Smooth muscle cell (in vitro differentiated cells): Measurements from ENCODE around the gene AREG. TPM values are rescaled to one million over a fixed set of nuclear protein-coding genes. Genes with fewer than 3 reads are reported as not detected.
"Not testable (repeated sequence)": the region's sequence is repeated elsewhere in the genome, so short reads cannot be mapped to it uniquely, and the experiment has no call there.

ENCODE experiments used
- DNase-seq: peaks from one replicate; lab custom pipeline; 2025; ENCODE audit not compliant: unreplicated experiment; lab: John Stamatoyannopoulos, UW
- H2AFZ ChIP-seq: fragments of 200-600 bp; sonication (generic); 2 replicates; pipeline ENCODE4 v1.6.0; 2016; ENCODE audit warnings: antibody characterized with exemption, low read depth, mild to moderate bottlenecking
- H3F3A ChIP-seq: fragments of 200-600 bp; sonication (generic); 2 replicates; pipeline ENCODE4 v1.6.0; 2017; ENCODE audit warnings: antibody characterized with exemption, low read depth
- H3K27ac ChIP-seq: fragments of 200-600 bp; sonication (generic); 2 replicates; pipeline ENCODE4 v1.5.1; 2016; ENCODE audit warnings: low read depth, mild to moderate bottlenecking
- H3K27me3 ChIP-seq: fragments of 200-600 bp; sonication (generic); 2 replicates; pipeline ENCODE4 v1.6.1; 2016; ENCODE audit warnings: low read depth, mild to moderate bottlenecking
- H3K36me3 ChIP-seq: fragments of 200-600 bp; sonication (generic); 2 replicates; pipeline ENCODE4 v1.5.1; 2016; ENCODE audit warnings: low read depth
- H3K4me1 ChIP-seq: fragments of 200-600 bp; sonication (generic); 2 replicates; pipeline ENCODE4 v1.5.1; 2016; ENCODE audit warnings: low read depth
- H3K4me2 ChIP-seq: fragments of 200-600 bp; sonication (generic); 2 replicates; pipeline ENCODE4 v1.6.0; 2016; ENCODE audit warnings: mild to moderate bottlenecking
- H3K4me3 ChIP-seq: fragments of 200-600 bp; sonication (generic); 2 replicates; pipeline ENCODE4 v1.5.1; 2016; ENCODE audit warnings: mild to moderate bottlenecking
- H3K79me2 ChIP-seq: fragments of 200-600 bp; sonication (generic); 2 replicates; pipeline ENCODE4 v1.6.0; 2016; ENCODE audit warnings: low read depth, mild to moderate bottlenecking
- H3K9ac ChIP-seq: fragments of 200-600 bp; sonication (generic); 2 replicates; pipeline ENCODE4 v1.6.0; 2016; ENCODE audit warnings: low read depth
- H3K9me3 ChIP-seq: fragments of 200-600 bp; sonication (generic); replicated peaks from 2 replicates; pipeline ENCODE4 v1.5.1; 2016; ENCODE audit warnings: low read depth
- H4K20me1 ChIP-seq: fragments of 200-600 bp; sonication (generic); 2 replicates; pipeline ENCODE4 v1.6.0; 2016; ENCODE audit warnings: low read depth
- CTCF ChIP-seq: fragments of 200-600 bp; sonication (generic); IDR thresholded peaks from 2 replicates; pipeline ENCODE4 v1.5.1; 2017; ENCODE audit warnings: borderline replicate concordance, mild to moderate bottlenecking, antibody characterized with exemption; ENCODE audit not compliant: insufficient read depth, poor library complexity, severe bottlenecking
- whole genome bisulfite sequencing: methylation state at CpG from one replicate; pipeline ENCODE4 v1.1.7; 2016; ENCODE audit warnings: low lambda C conversion rate; 5-methylcytosine and 5-hydroxymethylcytosine counted together
- polyA plus RNA-seq: library from polyadenylated mRNA; unstranded; fragments of >200 nt; fragmentation: Nextera tagmentation; extraction: Ambion mirVana; gene quantifications from 2 replicates; pipeline ENCODE4 v1.2.1, GENCODE V29; 2016
- total RNA-seq: library from RNA; depleted of rRNA; stranded (reverse); fragments of >200 nt; gene quantifications from 2 replicates; pipeline ENCODE4 v1.2.3, GENCODE V29; 2014

Gene AREG
- total RNA-seq (58.6 and 123 TPM in 2 replicates), polyA plus RNA-seq (83.5 and 86.9 TPM in 2 replicates)

DNA sequence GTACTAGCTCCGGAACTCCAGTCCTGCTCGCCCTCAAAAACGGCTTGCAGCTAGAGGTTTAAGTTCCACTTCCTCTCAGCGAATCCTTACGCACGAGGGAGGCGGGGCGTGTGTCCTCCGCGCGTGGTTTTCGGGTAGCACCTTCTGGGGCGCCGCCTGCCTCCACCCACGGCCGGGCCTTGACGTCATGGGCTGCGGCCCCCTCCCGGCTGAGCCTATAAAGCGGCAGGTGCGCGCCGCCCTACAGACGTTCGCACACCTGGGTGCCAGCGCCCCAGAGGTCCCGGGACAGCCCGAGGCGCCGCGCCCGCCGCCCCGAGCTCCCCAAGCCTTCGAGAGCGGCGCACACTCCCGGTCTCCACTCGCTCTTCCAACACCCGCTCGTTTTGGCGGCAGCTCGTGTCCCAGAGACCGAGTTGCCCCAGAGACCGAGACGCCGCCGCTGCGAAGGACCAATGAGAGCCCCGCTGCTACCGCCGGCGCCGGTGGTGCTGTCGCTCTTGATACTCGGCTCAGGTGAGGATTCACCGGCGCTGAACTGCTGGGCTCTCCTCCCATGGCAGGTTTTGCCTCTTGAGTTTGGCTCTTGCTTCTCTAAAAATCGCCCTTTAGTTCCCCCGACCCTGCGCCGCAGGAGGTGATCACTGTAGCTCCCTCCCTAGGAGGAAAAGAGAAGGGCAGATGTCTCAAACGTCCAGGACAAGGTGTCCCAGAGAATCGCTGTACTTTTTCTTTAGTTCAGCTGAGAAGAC lies at the start of gene AREG:
AREG (plus strand) TSS at position 246 of the 752 bp plus-strand sequence; CDS start at position 456, 210 bp downstream.
- DNase-seq = peak; percentile 35
- H2AFZ ChIP-seq = peak within 1 kb of the TSS; percentile 73
- H3K4me3 ChIP-seq = peak within 1 kb of the TSS; percentile 69
- no peaks in the 10 kb centered on the region for H4K20me1 ChIP-seq
- no peaks in the 10 kb centered on the region for H3K4me1 ChIP-seq
- peak within 1 kb of the TSS; percentile 52 for H3K27ac ChIP-seq
- 2% methylated on average over 64 of the region's 64 CpGs for WGBS
- peak; percentile 49 for TF ChIP-seq CTCF
- peak within 1 kb of the TSS; percentile 48 for H3K9ac ChIP-seq
- no peaks in the 10 kb centered on the region for H3K9me3 ChIP-seq
- H3F3A ChIP-seq = no peaks in the 10 kb centered on the region
- no peaks in the 10 kb centered on the region for H3K79me2 ChIP-seq
- H3K27me3 ChIP-seq = no peaks in the 10 kb centered on the region
- peak within 1 kb of the TSS; percentile 89 for H3K4me2 ChIP-seq
- no peaks in the 10 kb centered on the region for H3K36me3 ChIP-seq

GRCh38 chr4:74395633-74396032 lies 49.3 kb upstream of the AREG start:
- Histone ChIP-seq H3K4me2 (peak overlapping the region; percentile 12), H3K9me3 (no peaks in the 10 kb centered on the region), H3K27me3 (no peaks in the 10 kb centered on the region), H2AFZ (no peak overlapping the region), H3K9ac (no peak overlapping the region), H4K20me1 (no peaks in the 10 kb centered on the region), H3K27ac (peak overlapping the region; percentile 29), H3K4me3 (no peak overlapping the region), H3K36me3 (no peaks in the 10 kb centered on the region), H3K4me1 (no peaks in the 10 kb centered on the region), H3K79me2 (no peaks in the 10 kb centered on the region), H3F3A (no peaks in the 10 kb centered on the region)
- no peak for TF ChIP-seq CTCF
- WGBS = 32% methylated on average over 2 of the region's 2 CpGs
- no peak for DNase-seq

GRCh38 chr4:74397748-74398426 lies 47.0 kb upstream of the AREG start:
- Histone ChIP-seq H3F3A (peaks cover 4% of the 10 kb centered on the region), H4K20me1 (no peaks in the 10 kb centered on the region), H3K36me3 (no peaks in the 10 kb centered on the region), H3K9me3 (no peaks in the 10 kb centered on the region), H3K27ac (no peak overlapping the region), H2AFZ (no peak overlapping the region), H3K4me1 (peaks cover 5% of the 10 kb centered on the region), H3K4me2 (no peak overlapping the region), H3K9ac (no peak overlapping the region), H3K79me2 (no peaks in the 10 kb centered on the region), H3K27me3 (no peaks in the 10 kb centered on the region), H3K4me3 (no peak overlapping the region)
- TF ChIP-seq CTCF = no peak
- no peak for DNase-seq
- WGBS = 71% methylated on average over 6 of the region's 6 CpGs

GRCh38 chr4:74398894-74399589 lies 45.9 kb upstream of the AREG start:
- not testable (repeated sequence) for H3K9me3 ChIP-seq, H3K4me3 ChIP-seq, H3K4me2 ChIP-seq, H4K20me1 ChIP-seq, DNase-seq, H3F3A ChIP-seq, H2AFZ ChIP-seq, H3K36me3 ChIP-seq, H3K27ac ChIP-seq, H3K27me3 ChIP-seq, H3K79me2 ChIP-seq, H3K4me1 ChIP-seq, H3K9ac ChIP-seq
- 96% methylated on average over 30 of the region's 32 CpGs for WGBS
